ENCODE measurements around the gene WDR54.
A peak's percentile ranks its signal among the peaks of the same experiment; 100 is the strongest.
"Not testable (repeated sequence)": the region's sequence is repeated elsewhere in the genome, so short reads cannot be mapped to it uniquely, and the experiment has no call there.

WDR54 gene

GRCh38 chr2:74407682-74408081, 13.8 kb upstream of the WDR54 start:
- no peak for DNase-seq (ENCODE audit: low read depth)

GRCh38 chr2:74413001-74413698, 8.4 kb upstream of the WDR54 start:
- no peak for DNase-seq (ENCODE audit: low read depth)

- DNase-seq (ENCODE audit: low read depth), result no peak
Measured at GRCh38 chr2:74414441-74414840, 7.1 kb upstream of the WDR54 start.

- peak; percentile 43 for DNase-seq (ENCODE audit: low read depth)
Measured at GRCh38 chr2:74414881-74415761, 6.4 kb upstream of the WDR54 start.

GRCh38 chr2:74415762-74416395, 5.7 kb upstream of the WDR54 start:
- DNase-seq (ENCODE audit: low read depth), result no peak

GRCh38 chr2:74416778-74417177, 4.8 kb upstream of the WDR54 start:
- no peak for DNase-seq (ENCODE audit: low read depth)

GRCh38 chr2:74417197-74417596, 4.3 kb upstream of the WDR54 start:
- DNase-seq (ENCODE audit: low read depth), result no peak

GRCh38 chr2:74417763-74418162, 3.8 kb upstream of the WDR54 start:
- DNase-seq (ENCODE audit: low read depth), result no peak

GRCh38 chr2:74418312-74418711, 3.2 kb upstream of the WDR54 start:
- no peak for DNase-seq (ENCODE audit: low read depth)

- no peak for DNase-seq (ENCODE audit: low read depth)
Measured at GRCh38 chr2:74419345-74419744, 2.2 kb upstream of the WDR54 start.

GRCh38 chr2:74420006-74420405, 1.5 kb upstream of the WDR54 start:
- no peak for DNase-seq (ENCODE audit: low read depth)

- DNase-seq (ENCODE audit: low read depth), result not testable (repeated sequence)
Measured at GRCh38 chr2:74420443-74421103, 957 bp upstream of the WDR54 start.

GRCh38 chr2:74423231-74424095, 1.9 kb downstream of the WDR54 start:
- DNase-seq (ENCODE audit: low read depth), result no peak

- no peak for DNase-seq (ENCODE audit: low read depth)
Measured at GRCh38 chr2:74424139-74424992, 2.8 kb downstream of the WDR54 start.

- DNase-seq (ENCODE audit: low read depth), result no peak
Measured at GRCh38 chr2:74424995-74425406, 3.5 kb downstream of the WDR54 start.

GRCh38 chr2:74425523-74425922, 4.0 kb downstream of the WDR54 start:
- no peak for DNase-seq (ENCODE audit: low read depth)

GRCh38 chr2:74426181-74426758, 4.7 kb downstream of the WDR54 start:
- DNase-seq (ENCODE audit: low read depth), result no peak

GRCh38 chr2:74427551-74427950, 6.0 kb downstream of the WDR54 start:
- DNase-seq (ENCODE audit: low read depth), result no peak

- no peak for DNase-seq (ENCODE audit: low read depth)
Measured at GRCh38 chr2:74428675-74429074, 7.1 kb downstream of the WDR54 start.

Data from amniotic epithelial cell (primary cell).